Femur (tissue), 1 donor: ENCODE results near the gene MCFD2.

Source experiments
- DNase-seq: peaks from one replicate; pipeline ENCODE4 v3.0.0-alpha.2; 2017

The MCFD2 gene

DNA sequence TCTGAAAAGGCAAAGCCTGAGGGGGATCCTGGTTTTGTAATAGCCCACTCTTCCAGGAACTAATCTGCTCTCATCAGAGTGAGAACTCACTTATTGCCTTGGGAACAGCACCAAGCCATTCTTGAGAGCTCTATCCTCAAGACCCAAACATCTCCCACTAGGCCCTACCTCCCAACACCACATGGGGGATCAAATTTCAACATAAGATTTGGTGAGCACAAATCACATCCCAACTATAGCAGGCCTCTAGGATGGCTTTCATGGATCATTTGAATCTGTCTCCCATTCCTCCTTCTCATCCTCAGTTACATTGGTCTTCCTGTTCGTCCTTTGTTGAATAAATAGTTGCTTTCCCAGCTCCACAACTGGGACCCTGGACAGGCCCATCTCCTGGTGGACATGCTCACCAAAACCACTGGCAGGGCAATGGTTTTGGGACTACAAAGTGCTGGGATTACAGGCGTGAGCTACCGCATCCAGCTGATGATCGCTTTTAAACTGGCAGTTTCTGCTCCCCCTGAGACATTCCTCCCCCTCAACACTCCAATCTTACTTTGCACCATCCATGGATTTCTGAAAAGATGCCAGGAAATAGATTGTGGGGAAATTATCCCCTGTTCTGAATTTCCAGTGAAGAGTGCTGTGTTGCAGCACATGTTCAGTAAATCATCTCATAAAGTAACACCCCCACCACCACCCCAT lies 42.6 kb downstream of the MCFD2 start:
- DNase-seq: no peak

DNA sequence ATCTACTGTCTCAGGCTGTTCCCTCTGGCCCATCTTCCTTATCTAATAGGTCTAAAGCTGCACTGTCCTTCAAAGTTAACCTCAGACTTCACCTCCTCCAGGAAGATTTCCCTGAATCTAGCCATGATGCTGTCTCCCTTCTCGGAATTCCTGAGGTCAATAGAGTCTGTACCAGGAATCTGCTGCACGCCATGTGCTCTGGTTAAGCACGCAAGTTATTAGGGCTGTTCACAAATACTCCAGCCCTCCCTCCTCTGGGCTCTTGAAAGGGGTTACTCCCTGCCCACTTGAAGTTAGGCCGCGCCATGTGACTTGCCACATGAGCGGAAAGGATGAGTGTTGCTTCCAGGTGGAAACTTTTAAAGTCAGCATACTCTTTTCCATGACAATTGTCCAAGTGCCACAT lies 43.6 kb downstream of the MCFD2 start:
- DNase-seq: no peak

DNA sequence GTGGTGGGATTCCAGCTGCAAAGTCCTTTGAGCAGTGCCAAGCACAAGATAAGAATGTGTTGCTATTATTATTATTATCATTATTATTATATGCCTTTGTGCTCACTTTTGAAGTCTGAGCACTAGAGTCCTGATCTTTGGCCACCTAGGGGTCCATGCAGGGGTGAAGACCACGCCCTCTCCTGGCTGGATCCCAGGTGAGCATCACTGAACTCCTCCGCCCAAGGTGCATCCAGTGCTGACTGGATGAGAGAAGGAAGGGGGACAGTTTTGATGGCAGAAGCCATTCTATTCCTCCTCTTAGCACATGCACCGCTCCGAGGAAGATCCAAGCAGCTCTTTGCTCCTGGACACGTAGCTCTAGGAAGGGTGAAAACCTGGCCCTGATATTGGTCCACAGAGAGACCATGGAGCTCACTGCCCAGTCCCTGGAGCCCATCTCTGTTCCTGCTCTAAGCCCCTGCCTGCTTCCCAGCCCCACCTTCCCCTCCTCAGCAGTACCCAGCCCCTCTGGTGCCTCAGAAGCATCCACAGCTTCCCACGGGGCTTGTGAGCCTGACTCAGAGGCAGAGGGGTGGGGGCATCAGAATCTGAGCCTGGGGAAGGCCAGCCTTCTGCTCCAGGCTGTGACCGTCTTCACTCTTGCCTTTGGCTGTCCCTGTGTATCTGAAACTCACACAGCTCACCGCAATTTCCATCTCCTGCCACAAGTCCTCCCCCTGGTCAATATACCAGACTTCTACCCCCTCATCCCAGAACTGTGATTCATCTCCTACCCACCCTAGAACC lies 45.4 kb downstream of the MCFD2 start:
- DNase-seq: no peak

DNA sequence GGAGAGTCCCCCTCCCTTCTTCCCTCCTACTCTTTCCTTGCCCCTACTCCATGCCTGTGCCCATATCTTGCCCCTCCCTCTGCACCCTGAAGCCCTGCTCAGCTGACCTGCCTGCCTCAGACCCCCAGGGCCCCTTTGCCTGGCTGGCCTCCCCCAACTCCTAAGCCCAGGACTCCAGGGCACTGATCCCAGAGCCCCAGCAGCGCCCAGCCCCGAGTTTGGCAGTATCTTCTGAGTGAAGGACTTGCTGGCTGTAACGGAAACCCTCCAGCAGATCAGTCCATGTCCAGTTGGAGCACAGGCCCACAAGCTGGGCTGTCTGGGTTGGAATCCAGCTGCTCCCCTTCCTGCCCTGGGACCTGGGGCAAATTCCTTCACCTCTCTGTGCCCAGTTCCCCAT lies 46.0 kb downstream of the MCFD2 start:
- no peak for DNase-seq

DNA sequence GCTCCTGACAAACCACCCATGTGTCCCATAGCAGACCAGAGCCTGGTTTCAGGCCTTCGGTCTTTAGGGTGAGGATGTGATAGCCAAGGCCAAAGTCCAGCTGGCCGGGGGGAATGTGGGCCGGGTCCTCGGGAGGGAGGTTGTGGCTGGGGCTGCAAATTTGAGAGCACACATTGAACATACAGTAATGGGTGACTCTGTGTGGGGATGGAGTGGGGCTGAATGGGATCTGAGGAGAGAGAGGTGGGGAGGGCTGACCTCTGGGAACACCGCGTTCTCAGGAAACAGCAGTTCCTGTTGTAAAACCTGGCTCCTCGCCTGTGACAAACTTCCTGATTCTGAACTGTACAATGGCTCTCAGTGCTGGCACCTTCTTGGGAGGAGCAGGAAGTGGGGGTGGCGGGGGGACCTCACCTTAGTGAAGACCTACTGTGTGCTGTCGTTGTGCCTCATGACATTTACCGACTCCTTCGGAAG lies 48.8 kb downstream of the MCFD2 start:
- no peak for DNase-seq

DNA sequence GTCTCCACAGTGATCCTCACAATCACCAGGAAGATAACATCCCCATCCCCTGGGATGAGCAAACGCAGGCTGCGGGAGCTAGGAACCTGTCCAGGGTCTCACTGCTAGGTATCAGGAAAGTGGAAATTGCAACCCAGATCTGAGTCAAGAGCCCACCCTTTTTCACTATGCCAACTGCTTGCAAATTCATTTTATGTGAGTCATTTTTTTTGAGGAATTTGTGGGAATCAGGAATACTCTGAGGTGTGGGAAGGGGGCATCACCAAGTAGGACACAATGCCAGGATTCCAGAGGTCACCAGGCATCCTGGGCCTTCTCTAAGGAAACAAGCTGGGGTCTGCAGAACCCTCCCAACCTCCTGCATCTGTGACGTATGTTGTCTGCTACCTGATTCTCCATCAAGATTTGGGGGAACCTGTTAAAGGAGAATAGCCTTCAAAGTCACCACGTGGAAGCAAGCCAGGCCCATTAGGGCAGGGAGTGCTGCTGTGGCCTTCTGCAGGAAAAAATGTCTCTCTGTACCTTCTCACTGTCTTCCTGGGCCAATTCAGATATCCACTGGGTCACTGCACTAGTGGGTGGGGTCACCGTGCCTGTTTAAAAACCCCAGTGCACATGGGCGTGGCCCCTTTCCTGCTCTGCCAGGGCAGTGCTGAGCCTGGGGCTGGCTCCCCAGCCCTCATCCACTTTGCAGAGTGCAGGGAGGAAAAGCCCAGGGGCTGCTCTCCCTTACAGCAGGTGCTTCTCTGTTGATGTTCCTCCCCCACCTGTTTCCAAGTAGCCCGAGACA lies 50.2 kb downstream of the MCFD2 start:
- no peak for DNase-seq

DNA sequence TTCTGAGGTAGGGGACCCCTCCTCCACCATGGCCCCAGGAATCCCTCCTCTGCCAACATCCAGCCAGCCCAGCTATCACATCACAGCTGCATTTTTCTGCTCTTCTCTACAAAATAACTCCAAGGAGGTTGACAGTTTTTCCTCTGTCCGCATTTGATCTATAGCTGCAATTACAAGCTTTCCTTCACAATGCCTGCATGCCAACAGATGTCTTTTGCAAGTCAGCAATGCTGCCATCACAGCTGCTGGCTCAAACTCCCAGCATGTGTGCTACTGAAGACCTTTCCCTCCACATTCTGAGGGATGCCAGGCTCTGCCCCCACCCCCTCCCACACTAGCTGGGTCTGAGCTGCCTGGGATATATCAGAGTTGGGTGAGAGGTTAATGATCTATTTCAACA lies 51.7 kb downstream of the MCFD2 start:
- DNase-seq: no peak

DNA sequence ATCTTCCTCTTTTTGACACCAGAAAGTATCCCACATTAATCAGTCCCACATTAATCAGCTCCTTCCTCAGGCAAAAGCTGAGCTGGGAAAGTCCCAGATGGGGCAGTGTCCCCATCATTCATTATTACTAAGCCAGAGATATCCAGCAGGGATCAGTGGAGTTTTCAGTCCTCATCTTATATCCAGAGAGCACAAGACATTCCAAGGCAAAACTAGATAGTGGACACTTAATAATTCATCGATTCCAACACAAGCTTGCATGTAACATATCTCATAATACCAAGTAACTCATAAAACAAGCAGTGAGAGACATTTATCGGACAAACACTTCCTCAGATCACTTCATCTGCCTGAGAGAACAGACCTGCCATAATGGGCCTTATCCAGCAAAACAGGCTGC lies 53.1 kb downstream of the MCFD2 start:
- no peak for DNase-seq

DNA sequence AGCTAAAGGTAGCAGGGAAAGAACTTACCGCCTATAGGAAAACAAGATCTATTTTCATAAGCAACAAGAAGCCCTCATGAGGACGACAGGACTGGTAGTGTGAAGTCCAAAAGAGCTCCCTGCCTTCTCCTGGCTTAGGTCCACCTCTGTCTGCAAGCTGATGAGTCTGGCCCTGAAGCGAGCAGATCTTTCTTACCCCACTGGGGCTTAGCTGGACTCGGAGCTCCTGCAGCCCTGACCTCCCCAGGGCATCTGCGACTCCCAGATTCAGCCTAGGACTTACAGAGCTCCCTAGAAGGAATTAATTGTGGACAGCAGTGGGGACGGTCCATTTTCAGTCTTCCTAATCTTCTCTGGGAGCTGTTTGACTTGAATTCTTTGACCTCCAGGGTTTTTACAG lies 53.7 kb downstream of the MCFD2 start:
- DNase-seq: no peak

DNA sequence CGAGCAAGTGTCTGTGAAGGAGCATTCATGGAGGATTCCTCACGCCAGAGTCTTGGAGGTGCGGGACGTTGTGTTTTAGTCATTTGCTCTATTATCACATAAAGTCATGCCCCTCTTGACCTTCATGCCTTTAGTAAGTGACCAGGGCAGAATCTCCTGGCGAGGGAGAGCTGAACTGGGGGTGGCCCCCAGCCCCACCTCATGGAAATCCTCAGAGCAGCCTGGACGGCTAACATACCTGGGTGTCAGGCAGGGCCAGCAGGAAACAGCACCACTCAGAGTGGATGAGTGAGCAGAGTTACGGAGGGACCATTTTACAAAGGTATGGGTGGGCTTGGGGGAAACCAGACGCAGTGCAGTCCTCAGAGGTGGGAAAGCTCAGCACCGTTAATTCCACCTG lies 56.1 kb downstream of the MCFD2 start:
- DNase-seq: no peak

DNA sequence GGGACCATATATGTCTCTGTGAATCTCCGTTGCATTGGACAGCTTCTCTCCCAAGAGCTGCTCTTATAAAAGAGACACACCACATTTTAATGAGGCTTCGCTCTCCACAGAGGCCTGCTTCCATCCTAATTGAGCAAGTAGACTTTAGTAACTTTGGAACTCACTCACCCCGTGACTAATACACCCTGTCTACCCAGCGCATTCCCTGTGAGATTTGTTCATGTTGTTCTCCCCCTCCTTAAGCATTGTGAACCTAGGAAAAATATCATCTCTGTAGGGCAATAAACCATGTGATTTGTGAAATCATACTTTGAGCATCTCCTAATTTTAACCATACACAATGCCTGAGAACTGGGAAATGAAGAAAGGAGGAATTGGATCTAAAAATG lies 56.9 kb downstream of the MCFD2 start:
- DNase-seq: no peak

DNA sequence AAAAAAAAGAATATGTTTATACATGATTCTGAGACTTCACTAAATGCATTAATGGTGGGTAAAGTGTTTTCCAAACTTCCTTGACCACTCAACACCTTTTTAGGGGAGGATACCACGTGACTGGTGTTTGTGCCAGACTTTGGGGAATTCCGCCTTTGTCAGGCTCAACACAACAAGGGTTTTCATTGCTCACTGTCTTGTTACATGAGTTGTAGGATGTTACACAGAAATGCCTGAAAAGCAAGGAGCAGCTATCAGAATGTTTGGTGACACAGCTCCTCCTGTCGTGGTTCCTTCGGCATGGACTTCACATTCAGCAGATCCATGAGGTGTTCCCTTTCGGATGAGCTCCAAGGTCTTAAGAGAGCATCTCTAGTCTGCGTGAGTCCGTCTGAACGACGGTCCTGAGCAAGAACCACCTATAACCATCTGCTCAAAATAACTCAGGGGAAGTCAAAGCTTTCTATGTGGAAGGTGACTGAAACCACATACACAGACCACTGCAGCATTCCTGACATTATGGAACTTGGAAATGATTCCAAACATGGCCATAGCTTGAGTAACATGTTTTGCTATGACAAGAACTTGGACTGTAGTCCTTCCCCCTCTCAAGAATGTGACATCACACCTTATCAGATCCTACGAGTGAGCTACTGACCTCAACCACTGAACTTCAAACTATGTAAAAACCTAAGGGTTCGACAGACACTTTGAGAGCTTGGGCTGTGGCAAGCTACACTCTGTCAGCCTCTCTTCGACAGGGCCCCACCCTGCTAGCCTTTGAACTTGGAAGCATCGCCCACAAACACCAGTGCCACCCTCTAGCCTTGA lies 57.5 kb downstream of the MCFD2 start:
- DNase-seq: no peak

DNA sequence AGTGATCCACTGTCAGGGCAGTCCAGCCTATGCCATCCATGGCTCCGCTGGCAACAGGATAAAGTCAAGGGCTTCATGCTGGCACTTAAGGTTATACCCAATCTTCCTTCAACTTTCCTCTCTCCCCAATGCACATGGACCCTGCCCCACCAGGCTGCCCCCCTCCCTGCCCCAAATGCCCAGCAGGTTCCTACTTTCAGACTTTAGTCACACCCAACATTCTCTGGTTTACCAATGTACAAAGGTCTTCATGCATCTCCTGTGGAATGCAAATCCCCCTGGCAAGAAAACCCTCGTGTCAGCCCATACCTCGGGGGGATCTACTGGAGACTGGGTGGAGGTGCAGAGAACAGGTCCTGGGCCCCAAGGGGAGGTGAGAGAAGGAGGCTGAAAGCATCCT lies 59.3 kb downstream of the MCFD2 start:
- no peak for DNase-seq

DNA sequence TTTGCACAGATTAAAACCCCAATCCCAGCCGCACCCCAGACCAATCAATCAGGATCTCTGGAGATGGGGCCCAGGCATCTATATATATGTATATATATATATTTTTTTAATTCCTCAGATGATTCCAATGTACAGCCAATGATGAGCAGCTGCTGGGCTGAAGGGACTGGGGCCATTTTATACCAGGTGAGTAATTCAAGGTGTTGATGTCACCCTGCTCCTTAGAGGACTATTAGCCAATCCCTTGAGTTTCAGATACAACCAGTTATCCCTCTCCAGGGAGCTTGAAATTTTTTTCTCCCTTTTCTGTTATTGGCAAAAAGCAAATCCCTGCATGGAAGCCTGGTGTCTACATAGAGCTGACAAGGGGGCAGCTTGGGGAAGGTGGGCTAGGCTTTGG lies 59.8 kb downstream of the MCFD2 start:
- no peak for DNase-seq

DNA sequence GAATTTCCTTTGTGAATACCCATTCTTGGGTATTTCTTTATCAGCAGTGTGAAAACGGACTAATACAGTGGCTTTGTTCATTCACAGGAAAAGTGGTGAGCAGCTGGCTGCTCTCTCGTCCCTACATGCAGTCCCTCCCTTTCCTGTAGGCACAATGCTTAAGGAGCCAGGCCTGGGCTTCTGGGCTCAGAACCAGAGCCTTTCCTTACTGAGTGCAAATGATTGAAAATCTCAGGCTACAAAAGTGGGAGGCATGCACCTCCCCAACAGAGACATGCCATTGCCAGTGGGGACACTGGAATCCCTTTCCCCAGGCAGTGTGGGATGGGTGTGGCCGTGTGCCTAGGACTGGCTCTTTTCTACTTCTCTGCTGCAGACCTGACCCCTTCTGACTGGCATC lies 61.3 kb downstream of the MCFD2 start:
- DNase-seq: no peak

DNA sequence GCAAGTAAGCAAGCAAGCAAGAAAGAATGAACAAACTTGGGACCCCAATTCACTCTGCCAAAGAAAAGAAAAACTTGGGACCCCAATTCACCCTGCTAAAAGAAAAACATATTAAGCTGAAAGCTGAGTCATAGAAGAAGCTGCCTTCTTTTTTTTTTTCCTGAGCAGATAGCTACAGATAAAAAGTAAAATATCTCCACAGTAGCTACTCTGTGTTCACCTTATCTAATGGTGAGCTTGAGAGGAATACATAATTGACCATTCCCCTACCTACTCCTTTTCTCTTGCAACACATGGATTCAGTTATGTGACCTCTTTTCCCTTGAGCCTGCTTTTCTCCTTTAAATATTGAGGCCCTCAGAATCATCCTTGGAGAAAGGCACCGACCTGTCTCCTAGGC lies 63.0 kb downstream of the MCFD2 start:
- DNase-seq: no peak

DNA sequence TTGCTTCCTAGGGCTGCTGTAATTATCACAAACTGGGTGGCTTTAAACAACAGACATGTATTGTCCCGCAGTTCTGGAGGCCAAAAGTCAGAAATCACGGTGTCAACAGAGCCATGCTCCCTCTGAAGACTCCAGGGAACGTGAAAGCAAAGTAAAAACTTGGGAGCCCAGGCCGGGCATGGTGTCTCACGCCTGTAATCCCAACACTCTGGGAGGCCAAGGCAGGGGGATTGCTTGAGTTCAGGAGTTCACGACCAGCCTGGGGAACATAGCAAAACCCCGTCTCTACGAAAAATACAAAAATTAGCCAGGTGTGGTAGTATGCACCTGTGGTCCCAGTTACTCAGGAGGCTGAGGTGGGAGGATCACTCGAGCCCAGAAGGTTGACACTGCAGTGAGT lies 63.5 kb downstream of the MCFD2 start:
- no peak for DNase-seq
